Dermis microvascular lymphatic vessel endothelial cell (primary cell): ENCODE results near the gene IL1RAPL1. TPM values are rescaled to one million over a fixed set of nuclear protein-coding genes. Genes with fewer than 3 reads are reported as not detected.

ENCODE experiments used
- DNase-seq, 2 donors: peaks; one replicate each; pipeline versions ENCODE4 v3.0.0 to v3.0.0-alpha.2; 2010; ENCODE audit warnings: low read depth in 2 of 2
- total RNA-seq: library from RNA; depleted of rRNA; stranded (reverse); fragments of >200 nt; gene quantifications from 2 replicates; pipeline ENCODE4 v1.2.1, GENCODE V29; 2014

IL1RAPL1 gene
- total RNA-seq, 1 donor from 2014 or later = under 0.01 TPM

GRCh38 chrX:28969126-28969525 lies 381.9 kb downstream of the IL1RAPL1 start:
- no peak for DNase-seq

GRCh38 chrX:28979877-28980276 lies 392.6 kb downstream of the IL1RAPL1 start:
- DNase-seq = no peak

GRCh38 chrX:28981952-28982351 lies 394.7 kb downstream of the IL1RAPL1 start:
- no peak for DNase-seq

- no peak for DNase-seq
Observed at GRCh38 chrX:28988246-28988645, 401.0 kb downstream of the IL1RAPL1 start.

GRCh38 chrX:28997706-28998463 lies 410.6 kb downstream of the IL1RAPL1 start:
- DNase-seq = no peak

GRCh38 chrX:28998609-28999135 lies 411.4 kb downstream of the IL1RAPL1 start:
- DNase-seq = no peak

GRCh38 chrX:29012867-29013266 lies 425.6 kb downstream of the IL1RAPL1 start:
- DNase-seq = no peak

- DNase-seq = no peak
Observed at GRCh38 chrX:29023207-29023606, 436.0 kb downstream of the IL1RAPL1 start.

GRCh38 chrX:29024871-29025270 lies 437.6 kb downstream of the IL1RAPL1 start:
- no peak for DNase-seq

GRCh38 chrX:29039501-29039900 lies 452.3 kb downstream of the IL1RAPL1 start:
- no peak for DNase-seq

GRCh38 chrX:29040160-29040559 lies 452.9 kb downstream of the IL1RAPL1 start:
- DNase-seq = no peak

GRCh38 chrX:29042341-29042740 lies 455.1 kb downstream of the IL1RAPL1 start:
- DNase-seq = no peak

GRCh38 chrX:29043746-29044145 lies 456.5 kb downstream of the IL1RAPL1 start:
- DNase-seq = no peak

GRCh38 chrX:29044423-29045184 lies 457.4 kb downstream of the IL1RAPL1 start:
- peak in 1 of 2 donors; percentile 4 for DNase-seq

- no peak for DNase-seq
Observed at GRCh38 chrX:29065477-29065876, 478.2 kb downstream of the IL1RAPL1 start.

GRCh38 chrX:29066516-29066915 lies 479.3 kb downstream of the IL1RAPL1 start:
- no peak for DNase-seq

GRCh38 chrX:29067351-29067750 lies 480.1 kb downstream of the IL1RAPL1 start:
- no peak for DNase-seq

GRCh38 chrX:29071525-29072320 lies 484.5 kb downstream of the IL1RAPL1 start:
- DNase-seq = no peak

GRCh38 chrX:29082558-29082957 lies 495.3 kb downstream of the IL1RAPL1 start:
- DNase-seq = no peak

GRCh38 chrX:29083823-29084222 lies 496.6 kb downstream of the IL1RAPL1 start:
- DNase-seq = no peak

- peak in 1 of 2 donors; percentile 15 for DNase-seq
Observed at GRCh38 chrX:29090811-29091210, 503.6 kb downstream of the IL1RAPL1 start.

- DNase-seq = no peak
Observed at GRCh38 chrX:29107231-29107630, 520.0 kb downstream of the IL1RAPL1 start.
